SK-MEL-5 (cell line): Measurements from ENCODE around the gene CSH2. TPM values are rescaled to one million over a fixed set of nuclear protein-coding genes. Genes with fewer than 3 reads are reported as not detected.
"Not testable (repeated sequence)": the region's sequence is repeated elsewhere in the genome, so short reads cannot be mapped to it uniquely, and the experiment has no call there.

ENCODE experiments used
- DNase-seq: peaks from one replicate; pipeline ENCODE4 v3.0.0-alpha.2; 2016; ENCODE audit warnings: low read depth, low spot score
- in situ Hi-C: cut with HindIII; loops from 2 replicates; pipeline ENCODE4 v1.10.0; 2016; ENCODE audit warnings: low sequenced_read_pairs, high pct_unique_total_duplicates, low pct_unique_long_range_greater_than_20kb
- total RNA-seq: library from RNA; depleted of rRNA; stranded (reverse); fragments of >200 nt; shearing (Covaris generic); gene quantifications from 2 replicates; pipeline ENCODE4 v1.2.3, GENCODE V29; 2014

CSH2 gene
- total RNA-seq, 1 experiment from 2014 or later: not detected

DNA sequence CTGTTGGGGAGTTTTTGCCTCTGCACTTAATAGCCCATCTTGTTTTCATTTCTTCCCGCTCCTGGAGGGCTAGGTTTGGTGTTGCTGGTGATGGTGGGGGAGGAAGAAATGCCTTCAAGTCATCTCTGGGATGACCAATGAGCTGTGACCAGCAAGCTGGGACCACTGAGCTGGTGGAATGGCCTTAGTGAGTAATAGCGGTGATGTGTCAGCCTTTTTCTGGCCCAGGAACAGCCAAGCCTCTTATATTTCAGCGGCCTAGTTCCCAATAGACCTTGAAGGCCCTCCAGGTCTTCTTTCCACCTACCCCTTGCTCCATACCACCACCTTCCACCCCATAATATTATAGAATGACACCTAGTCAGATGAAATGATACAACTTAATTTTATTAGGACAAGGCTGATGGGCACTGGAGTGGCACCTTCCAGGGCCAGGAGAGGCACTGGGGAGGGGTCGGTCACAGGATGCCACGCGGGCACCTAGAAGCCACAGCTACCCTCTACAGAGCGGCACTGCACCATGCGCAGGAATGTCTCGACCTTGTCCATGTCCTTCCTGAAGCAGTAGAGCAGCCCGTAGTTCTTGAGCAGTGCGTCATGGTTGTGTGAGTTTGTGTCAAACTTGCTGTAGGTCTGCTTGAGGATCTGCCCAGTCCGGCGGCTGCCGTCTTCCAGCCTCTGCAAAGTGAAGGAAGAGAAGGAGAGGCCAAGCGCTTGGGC is 1.7 kb downstream of the CSH2 start:
- not testable (repeated sequence) for DNase-seq

DNA sequence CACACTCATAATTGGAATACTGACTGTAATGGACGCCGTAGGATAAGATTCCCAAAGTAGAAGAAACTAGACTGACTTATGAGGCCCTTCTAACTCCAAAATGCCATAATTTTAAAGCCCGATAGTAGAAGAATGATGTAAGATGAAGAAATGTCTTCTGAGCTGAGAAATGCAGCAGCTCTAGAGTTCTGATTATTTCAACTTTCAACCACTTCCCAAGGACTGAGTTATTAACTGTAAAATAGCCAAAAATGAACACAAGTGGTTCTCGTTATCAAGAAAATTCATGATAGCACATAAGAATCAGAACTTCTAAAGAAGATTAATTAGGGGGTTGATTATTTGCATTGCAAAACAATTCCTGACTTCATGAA is 3.2 kb downstream of the CSH2 start:
- in situ Hi-C loops, DNase-seq: not testable (repeated sequence)

More for the DNA sequence above, 1.7 kb downstream of the CSH2 start:
- in situ Hi-C loops: not testable (repeated sequence)

DNA sequence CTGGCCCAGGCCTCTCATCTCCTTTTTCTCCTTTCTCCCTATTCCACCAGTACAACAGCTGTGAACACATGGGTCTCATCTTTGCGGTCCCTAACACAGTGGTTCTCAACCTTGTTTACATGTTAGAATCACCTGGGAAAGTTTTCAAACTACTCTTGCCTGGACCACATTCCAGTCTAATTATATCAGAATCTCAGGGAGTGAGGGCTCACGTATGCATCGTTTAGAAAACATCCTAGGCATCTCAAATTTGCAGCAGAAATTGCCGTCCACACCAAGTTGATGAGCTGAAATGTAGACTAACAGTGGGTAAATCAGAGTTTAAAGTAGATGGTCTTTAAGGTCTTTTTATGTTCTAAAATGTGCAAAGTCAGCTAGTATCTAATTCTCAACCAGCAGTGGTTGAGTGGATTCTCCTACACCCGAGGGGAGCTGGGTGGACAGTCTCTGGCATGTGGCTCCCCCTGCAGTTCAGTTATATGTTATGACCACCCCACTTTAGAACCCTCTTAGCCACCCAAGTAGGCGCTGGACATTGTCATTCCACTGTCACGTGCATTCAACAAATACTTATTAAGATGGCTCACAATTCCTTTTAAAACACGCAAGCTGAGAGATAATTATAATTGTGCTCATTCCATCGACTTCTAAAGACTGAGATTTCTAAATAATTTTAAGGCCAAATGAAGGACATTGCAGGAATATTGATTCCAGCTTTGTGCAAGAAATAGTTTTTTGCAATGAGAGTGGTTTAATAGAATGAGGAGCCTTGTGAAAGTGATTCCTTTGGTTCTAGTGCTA is 3.8 kb downstream of the CSH2 start:
- in situ Hi-C loops, DNase-seq: not testable (repeated sequence)

DNA sequence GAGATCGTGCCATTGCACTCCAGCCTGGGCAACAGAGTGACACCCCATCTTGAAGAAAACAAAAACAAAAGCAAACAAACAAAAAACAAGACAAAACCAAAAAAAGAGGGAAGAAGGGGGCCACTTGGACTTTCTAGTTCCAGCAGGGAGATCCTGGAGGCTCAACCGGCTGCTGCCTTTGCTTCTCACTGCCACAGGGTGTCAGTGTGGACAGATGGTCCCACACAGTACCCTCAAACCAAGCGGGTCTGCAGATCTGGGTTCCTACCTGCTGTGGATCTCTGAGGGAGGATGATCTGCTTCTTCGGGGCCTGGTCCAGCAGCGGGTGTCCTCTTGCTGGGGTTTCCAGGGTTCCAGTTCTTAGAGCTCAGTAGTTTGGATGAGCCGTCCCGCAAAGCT is 6.9 kb downstream of the CSH2 start:
- in situ Hi-C loops: not testable (repeated sequence)
- DNase-seq: peak; percentile 38

- in situ Hi-C loops: no loop called here
- DNase-seq: no peak
These were observed 14.2 kb downstream of the CSH2 start for GRCh38 chr17:63859257-63859656.

- DNase-seq, in situ Hi-C loops: not testable (repeated sequence)
These were observed 17.1 kb downstream of the CSH2 start for GRCh38 chr17:63856425-63856824.

DNA sequence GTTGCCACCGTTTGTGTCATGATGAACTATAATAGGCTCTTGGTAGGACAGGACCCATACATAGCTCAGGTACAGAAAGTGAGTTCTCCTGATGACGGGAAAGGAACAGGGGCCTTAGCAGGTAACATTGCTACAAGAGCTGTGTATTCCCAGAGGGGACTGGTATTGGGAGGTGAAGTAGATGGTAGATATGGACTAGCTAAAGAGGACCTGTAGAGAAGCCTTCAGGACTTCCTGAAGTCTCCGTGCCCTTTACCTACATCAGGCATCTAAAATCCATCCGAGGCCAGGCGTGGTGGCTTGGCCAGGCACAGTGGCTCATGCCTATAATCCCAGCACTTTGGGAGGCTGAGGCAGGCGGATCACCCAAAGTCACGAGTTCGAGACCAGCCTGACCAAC is 18.3 kb downstream of the CSH2 start:
- in situ Hi-C loops: no loop called here
- DNase-seq: no peak

GRCh38 chr17:63854709-63855108 is 18.8 kb downstream of the CSH2 start:
- in situ Hi-C loops: no loop called here
- no peak for DNase-seq

DNA sequence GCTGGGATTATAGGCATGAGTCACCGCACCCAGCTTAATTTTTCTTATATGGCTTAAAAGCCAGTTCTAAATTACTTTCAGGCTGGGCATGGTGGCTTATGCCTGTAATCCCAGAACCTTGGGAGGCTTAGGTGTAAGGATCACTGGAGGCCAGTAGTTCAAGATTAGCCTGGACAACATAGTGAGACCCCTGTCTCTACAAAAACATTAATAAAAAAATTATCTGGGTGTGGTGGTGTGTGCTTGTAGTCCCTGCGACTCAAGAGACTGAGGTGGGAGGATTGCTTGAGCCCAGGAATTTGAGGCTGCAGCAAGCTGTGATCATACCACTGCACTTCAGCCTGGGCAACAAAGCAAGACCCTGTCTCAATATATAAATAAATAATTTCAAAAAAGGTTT is 20.2 kb downstream of the CSH2 start:
- in situ Hi-C loops: no loop called here
- DNase-seq: no peak

- in situ Hi-C loops: no loop called here
- DNase-seq: no peak
These were observed 23.1 kb downstream of the CSH2 start for GRCh38 chr17:63850401-63850800.

DNA sequence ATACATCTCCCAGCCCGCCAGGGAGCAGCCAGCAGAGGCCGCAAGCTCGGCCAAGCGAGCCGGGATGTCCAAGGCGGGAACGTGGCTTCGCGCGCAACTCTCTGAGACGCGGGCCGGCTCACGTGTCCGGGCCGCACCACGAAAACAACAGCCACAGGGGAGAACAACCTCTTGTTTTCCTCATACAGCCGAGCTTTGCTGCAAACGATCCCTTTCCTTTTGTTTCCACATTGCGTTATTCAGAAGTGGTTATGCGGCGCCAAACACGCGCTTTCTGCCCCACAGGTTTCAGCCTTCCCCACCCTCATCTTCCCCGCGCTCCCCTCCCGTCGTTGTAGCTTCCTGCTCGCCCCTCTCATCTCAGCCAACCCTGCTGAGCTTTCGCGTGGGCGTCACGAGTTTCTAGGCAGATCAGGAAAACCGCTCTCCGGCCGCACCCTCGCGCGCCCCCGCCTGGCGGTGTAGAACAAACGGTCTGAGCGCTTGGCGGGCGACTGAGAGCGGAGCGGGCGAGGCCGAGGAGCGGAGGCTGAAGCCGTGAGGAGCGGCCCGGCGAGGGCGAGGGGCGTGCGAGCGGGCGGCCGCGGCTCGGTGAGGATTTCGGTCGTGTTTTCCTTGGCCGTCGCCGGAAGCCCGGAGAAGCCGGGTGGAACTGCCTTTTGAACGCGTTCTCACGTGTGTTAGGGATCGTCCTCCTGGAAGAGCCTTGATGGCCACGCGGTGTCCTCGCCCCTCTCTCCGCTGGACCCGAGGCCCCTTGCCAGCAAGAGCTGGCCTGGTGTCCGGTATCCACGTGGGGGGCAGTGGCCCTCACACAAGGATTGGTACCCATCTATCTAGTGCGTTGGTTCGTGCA is 24.4 kb downstream of the CSH2 start:
- peak; percentile 97 for DNase-seq
- in situ Hi-C loops: no loop called here

DNA sequence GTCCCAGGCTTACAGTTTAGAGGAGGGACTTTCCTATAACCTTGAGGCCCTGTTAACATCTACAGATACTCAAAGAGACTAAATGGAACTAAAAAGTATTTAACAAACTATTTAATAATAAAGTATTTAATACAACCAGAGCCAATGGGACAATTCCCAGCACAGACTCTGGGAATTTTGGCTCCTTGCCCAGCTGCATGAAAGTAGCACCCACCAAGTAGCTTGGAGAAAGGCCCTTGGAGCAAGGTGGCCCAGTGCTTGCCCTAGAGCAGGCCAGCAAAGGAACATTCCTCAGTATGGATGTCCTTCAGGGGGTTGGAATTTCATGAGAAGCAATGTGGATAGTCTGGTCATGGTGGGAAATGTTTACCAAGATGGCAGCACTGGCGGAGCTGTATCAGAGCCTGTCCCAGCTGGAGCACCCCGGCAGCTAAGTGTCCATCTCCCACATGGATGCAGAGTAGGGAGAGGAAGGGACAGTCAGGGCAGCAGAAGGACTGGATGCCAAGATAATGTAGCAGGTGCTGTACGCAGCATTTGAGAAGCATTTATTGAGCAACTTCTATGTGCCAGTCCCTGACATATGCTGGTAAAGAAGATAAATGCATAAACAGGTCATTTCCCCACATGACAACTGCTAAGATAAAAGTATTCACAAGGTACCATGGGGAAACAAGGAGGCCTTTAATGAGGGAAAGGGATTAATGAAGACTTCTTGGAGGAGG is 25.8 kb downstream of the CSH2 start:
- in situ Hi-C loops: no loop called here

DNA sequence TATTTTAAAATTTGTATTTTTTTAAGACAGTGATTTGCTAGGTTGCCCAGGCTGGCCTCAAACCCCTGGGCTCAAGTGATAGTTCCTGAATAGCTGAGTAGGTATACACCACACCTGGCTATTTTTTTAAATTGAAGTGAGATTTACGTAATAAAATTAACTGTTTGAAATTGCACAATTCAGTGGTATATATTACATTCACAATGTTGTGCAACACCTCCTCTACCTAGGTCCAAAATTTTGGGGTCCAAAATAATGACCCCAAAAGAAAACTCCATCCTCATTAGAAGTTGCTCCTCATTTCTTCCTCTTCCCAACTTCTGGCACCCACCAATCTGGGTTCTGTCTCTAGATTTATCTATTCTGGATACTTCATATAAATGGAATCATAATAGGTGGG is 28.0 kb downstream of the CSH2 start:
- DNase-seq: no peak
- in situ Hi-C loops: no loop called here

More for the DNA sequence above, 25.8 kb downstream of the CSH2 start:
- no peak for DNase-seq

DNA sequence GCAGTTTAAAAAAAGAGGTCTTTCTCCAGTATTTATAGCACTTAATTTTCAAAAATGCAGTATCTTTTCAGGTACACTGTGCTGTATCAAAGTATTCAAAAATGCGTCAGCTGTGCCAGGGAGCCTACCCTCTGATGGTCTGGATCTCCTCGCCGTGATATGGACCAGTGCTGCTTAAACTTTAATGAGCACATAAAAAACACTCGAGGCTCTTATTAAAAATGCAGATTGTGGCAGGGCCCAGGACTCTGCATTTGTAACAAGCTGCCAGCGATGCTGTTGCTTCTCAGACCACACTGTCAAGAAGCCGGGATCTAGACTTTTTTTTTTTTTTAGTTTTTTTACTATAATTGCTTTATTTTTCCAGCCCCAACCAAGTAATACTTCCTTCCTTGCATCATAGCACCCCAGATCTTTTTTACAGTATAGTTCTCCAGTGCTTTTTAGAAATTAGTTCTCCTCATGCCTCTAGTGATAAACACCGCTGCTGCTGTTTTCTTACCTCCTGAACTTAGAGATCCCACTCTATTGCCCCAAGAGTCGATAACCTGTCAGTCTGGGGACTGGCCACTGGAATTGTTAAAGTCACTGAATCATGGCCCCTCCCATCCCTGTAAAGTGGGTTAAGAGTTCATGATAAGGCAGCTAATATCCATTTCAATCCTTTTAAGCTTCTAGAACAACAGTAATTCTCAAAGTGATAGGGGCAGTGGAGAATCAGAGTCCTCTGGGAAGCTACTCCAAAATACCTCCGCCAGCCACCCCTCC is 29.4 kb downstream of the CSH2 start:
- in situ Hi-C loops: no loop called here
- DNase-seq: no peak

DNA sequence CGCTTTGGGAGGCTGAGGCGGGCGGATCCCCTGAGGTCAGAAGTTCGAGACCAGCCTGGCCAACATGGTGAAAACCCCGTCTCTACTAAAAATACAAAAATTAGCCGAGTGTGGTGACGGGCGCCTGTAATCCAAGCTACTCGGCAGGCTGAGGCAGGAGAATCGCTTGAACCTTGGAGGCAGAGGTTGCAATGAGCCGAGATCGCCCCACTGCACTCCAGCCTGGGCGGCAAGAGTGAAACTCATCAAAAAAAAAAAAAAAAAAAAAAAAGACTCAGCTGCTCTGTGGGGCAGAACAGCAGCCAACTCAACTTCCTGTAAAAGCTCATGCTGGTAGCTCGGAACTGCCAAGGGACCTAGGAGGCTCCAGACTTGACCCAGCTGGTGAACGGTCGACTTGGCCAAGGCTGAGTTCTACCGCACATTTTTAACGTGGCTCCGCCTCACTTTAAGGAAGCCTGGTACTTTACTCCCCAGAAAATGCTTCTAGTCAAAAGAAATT is 30.0 kb downstream of the CSH2 start:
- in situ Hi-C loops: not testable (repeated sequence)
- peak; percentile 31 for DNase-seq

DNA sequence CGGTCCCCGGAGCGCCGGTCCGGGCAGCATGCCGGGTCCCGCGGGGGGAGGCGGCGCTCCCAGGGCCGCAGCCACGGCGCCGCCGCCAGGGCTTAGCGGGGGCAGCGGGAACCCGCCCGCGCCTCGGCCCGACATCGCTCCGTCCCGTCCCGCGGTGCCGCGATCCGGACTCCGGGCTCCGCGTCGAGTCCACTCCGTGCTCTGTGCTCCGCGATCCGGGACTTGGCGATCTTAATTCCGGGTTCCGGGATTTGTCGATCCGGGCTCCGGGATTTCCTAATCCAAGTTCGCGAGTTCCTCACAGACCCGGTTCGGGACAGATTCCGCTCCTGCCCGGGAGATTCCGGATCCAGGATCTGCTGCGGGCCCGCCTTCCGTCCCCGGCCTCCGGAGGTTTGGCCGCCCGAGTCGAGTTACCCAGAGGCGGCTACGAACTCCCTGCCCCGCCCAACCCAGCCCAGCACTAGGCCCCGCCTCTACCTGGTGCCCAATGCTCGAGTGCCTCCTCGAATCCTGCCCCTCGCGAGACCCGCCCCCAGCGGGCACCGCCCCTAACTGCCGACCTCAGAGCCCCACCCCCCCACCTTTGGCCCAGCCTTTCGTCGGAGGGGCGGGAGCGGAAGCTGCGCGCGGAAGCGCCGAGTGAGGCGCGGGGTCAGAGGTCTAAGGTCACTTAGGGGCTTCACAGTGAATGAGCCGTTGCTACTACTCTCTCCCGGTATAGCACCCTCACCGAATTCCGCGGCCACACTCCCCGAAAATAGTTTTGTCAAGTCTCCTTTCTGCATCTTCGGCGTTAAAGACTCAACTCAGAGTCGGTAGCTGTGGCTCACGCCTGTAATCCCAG is 30.7 kb downstream of the CSH2 start, which contains the start of gene SMARCD2:
TSS of gene SMARCD2 (minus strand) at position 146 of the 847 bp plus-strand sequence. CDS start at position 135, 11 bp downstream.
- in situ Hi-C loops: no loop called here

More for the DNA sequence above, 30.7 kb downstream of the CSH2 start, which contains the start of gene SMARCD2:
- peak; percentile 98 for DNase-seq
